ENCODE results near the gene BMPR1B.

BMPR1B gene

DNA sequence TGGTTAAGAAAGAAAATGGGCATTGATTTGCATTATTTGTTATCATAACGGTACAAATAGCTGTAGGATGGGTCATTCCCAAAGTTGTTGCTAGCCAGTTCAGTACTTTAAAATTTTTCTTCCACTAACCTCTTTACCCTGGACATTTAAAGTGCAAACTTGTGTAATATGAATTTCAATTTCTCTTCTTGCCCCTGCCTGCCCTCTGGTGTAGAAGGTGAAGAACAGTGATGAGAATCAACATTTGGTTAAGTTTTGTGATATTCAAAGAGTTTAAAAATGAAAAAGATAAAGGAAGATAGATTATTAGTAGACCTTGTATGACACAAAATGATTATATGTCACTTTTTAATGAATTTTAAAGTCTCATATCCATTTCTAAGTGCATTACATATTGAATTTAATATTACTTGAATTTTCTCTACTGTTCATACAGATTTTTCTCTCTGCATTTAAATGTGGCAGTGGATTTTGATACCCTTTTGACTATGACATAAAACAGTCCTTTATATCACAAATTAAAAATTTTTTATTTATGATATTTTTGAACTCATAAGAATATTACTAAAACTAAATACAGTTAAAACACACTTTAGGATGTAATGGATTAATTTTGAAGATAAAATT, 337.7 kb downstream of the BMPR1B start:
- H3K4me3 ChIP-seq (ENCODE audit: control insufficient read depth in 1 of 7, extremely low read depth in 1 of 7, insufficient read depth in 4 of 7, low read depth in 2 of 7, low read length in 6 of 7): no peak overlapping the region
- H3K4me1 ChIP-seq (ENCODE audit: control extremely low read depth in 1 of 4, control insufficient read depth in 4 of 4, insufficient read depth in 4 of 4, low read length in 3 of 4): peaks cover 0 to 14% (median 2%) of the 10 kb centered on the region in 4 experiments
- H3K27me3 ChIP-seq (replicated peaks in 2 of 5; ENCODE audit: control insufficient read depth in 4 of 5, insufficient read depth in 5 of 5, low read length in 4 of 5): no peaks in the 10 kb centered on the region
- no peaks in the 10 kb centered on the region for H3K36me3 ChIP-seq (ENCODE audit: control insufficient read depth in 4 of 4, insufficient read depth in 4 of 4, low read length in 3 of 4)
- no peak overlapping the region for H3K27ac ChIP-seq (ENCODE audit: insufficient read depth in 1 of 2, low read depth in 1 of 2, low read length in 2 of 2, poor library complexity in 1 of 2, severe bottlenecking in 2 of 2)
- WGBS (ENCODE audit: insufficient coverage): no CpG with 5 or more reads among the region's 1 CpG
- CTCF ChIA-PET: interaction anchor here (0.9 to 5.9 kb wide), 6 partner anchors 10 to 474 kb away, joined by 3 to 60 read pairs (median 4); no protein-coding TSS in a partner anchor
- peaks cover 0 to 3% (median 0%) of the 10 kb centered on the region in 5 experiments for H3K9me3 ChIP-seq (ENCODE audit: control extremely low read depth in 1 of 5, control insufficient read depth in 4 of 5, insufficient read depth in 2 of 5, low read depth in 1 of 5, low read length in 4 of 5)
- DNase-seq: peak; percentile 38 to 58 (median 58)
- POLR2A ChIA-PET: no interaction called here

DNA sequence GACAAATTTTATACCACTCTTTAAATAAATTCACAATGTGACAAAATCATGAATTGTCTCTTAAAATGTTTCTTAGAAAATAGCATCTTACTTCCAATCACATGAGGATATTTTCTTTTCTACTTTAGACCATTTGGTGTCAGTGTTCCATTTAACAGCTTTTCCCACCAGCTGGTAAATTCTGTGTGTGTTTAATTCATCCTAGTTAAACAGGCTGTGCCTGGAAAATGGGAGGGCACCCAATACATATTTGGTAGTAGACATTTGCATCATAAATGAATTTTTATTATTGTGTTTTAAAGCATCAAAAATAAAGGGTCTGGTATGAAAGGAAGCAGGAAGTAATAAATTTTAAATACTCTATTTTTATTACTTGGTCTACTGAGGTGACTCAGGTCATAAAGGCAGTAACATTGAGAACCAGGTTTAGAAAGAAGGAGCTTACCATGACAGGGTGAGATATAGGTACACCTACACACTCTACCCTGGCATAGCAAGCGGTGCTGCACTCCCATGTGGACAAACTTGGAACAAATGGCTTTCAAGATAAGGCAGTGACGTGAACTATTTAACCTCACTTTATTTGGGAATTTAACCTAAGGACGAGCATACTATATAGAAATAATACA, 344.5 kb downstream of the BMPR1B start:
- Histone ChIP-seq H3K36me3 (ENCODE audit: control insufficient read depth in 4 of 4, insufficient read depth in 4 of 4, low read length in 3 of 4) (no peaks in the 10 kb centered on the region), H3K9me3 (ENCODE audit: control extremely low read depth in 1 of 5, control insufficient read depth in 4 of 5, insufficient read depth in 2 of 5, low read depth in 1 of 5, low read length in 4 of 5) (peaks cover 0 to 5% (median 0%) of the 10 kb centered on the region in 5 experiments), H3K27me3 (replicated peaks in 2 of 5; ENCODE audit: control insufficient read depth in 4 of 5, insufficient read depth in 5 of 5, low read length in 4 of 5) (no peaks in the 10 kb centered on the region), H3K27ac (ENCODE audit: insufficient read depth in 1 of 2, low read depth in 1 of 2, low read length in 2 of 2, poor library complexity in 1 of 2, severe bottlenecking in 2 of 2) (no peak overlapping the region), H3K4me3 (ENCODE audit: control insufficient read depth in 1 of 7, extremely low read depth in 1 of 7, insufficient read depth in 4 of 7, low read depth in 2 of 7, low read length in 6 of 7) (no peak overlapping the region), H3K4me1 (ENCODE audit: control extremely low read depth in 1 of 4, control insufficient read depth in 4 of 4, insufficient read depth in 4 of 4, low read length in 3 of 4) (peaks cover 0 to 8% (median 8%) of the 10 kb centered on the region in 4 experiments)
- POLR2A ChIA-PET: no interaction called here
- CTCF ChIA-PET: interaction anchor here (1.3 kb wide), 1 partner anchor 22 kb away, joined by 3 read pairs; no protein-coding TSS in a partner anchor
- 50% methylated on average over 1 of the region's 3 CpGs for WGBS (ENCODE audit: insufficient coverage)
- DNase-seq: peak in 2 of 3 donors; percentile 23 to 43

- 96% methylated on average over 3 of the region's 4 CpGs for WGBS (ENCODE audit: insufficient coverage)
- Histone ChIP-seq H3K36me3 (ENCODE audit: control insufficient read depth in 4 of 4, insufficient read depth in 4 of 4, low read length in 3 of 4) (no peaks in the 10 kb centered on the region), H3K4me3 (ENCODE audit: control insufficient read depth in 1 of 7, extremely low read depth in 1 of 7, insufficient read depth in 4 of 7, low read depth in 2 of 7, low read length in 6 of 7) (no peak overlapping the region), H3K9me3 (ENCODE audit: control extremely low read depth in 1 of 5, control insufficient read depth in 4 of 5, insufficient read depth in 2 of 5, low read depth in 1 of 5, low read length in 4 of 5) (peaks cover 0 to 5% (median 0%) of the 10 kb centered on the region in 5 experiments), H3K27me3 (replicated peaks in 2 of 5; ENCODE audit: control insufficient read depth in 4 of 5, insufficient read depth in 5 of 5, low read length in 4 of 5) (no peaks in the 10 kb centered on the region), H3K4me1 (ENCODE audit: control extremely low read depth in 1 of 4, control insufficient read depth in 4 of 4, insufficient read depth in 4 of 4, low read length in 3 of 4) (peaks cover 0 to 8% (median 8%) of the 10 kb centered on the region in 4 experiments), H3K27ac (ENCODE audit: insufficient read depth in 1 of 2, low read depth in 1 of 2, low read length in 2 of 2, poor library complexity in 1 of 2, severe bottlenecking in 2 of 2) (no peak overlapping the region)
- ChIA-PET CTCF (interaction anchor here (0.7 to 2.5 kb wide), 8 partner anchors 9 to 1351 kb away, joined by 3 to 9 read pairs (median 5); no protein-coding TSS in a partner anchor), POLR2A (no interaction called here)
- DNase-seq: no peak
These were observed 347.4 kb downstream of the BMPR1B start for GRCh38 chr4:95105112-95105511.

DNA sequence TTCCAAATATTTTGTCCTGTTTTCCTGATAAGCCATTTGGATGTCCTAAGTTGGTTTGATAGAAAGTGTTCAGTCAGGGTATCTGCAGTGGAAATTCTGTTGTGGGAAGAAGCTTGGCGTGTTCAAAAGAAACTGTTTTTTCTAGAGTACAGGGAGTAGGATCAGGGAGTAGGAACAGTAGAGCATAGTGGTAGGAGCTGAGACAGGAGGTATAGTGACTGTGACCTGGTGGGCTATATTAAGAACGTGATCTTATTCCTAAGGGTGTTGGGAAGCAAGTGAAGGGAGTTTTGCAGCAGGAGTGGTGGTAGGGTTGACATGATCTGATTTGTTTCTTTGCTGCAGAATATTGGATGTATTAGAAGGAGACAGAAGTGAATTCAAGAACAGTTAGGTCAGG, 348.2 kb downstream of the BMPR1B start:
- 94% methylated on average over 2 of the region's 2 CpGs for WGBS (ENCODE audit: insufficient coverage)
- Histone ChIP-seq H3K9me3 (ENCODE audit: control extremely low read depth in 1 of 5, control insufficient read depth in 4 of 5, insufficient read depth in 2 of 5, low read depth in 1 of 5, low read length in 4 of 5) (peaks cover 0 to under 1% (median 0%) of the 10 kb centered on the region in 5 experiments), H3K36me3 (ENCODE audit: control insufficient read depth in 4 of 4, insufficient read depth in 4 of 4, low read length in 3 of 4) (no peaks in the 10 kb centered on the region), H3K4me1 (ENCODE audit: control extremely low read depth in 1 of 4, control insufficient read depth in 4 of 4, insufficient read depth in 4 of 4, low read length in 3 of 4) (peaks cover 0 to 8% (median 8%) of the 10 kb centered on the region in 4 experiments), H3K27me3 (replicated peaks in 2 of 5; ENCODE audit: control insufficient read depth in 4 of 5, insufficient read depth in 5 of 5, low read length in 4 of 5) (no peaks in the 10 kb centered on the region), H3K27ac (ENCODE audit: insufficient read depth in 1 of 2, low read depth in 1 of 2, low read length in 2 of 2, poor library complexity in 1 of 2, severe bottlenecking in 2 of 2) (no peak overlapping the region), H3K4me3 (ENCODE audit: control insufficient read depth in 1 of 7, extremely low read depth in 1 of 7, insufficient read depth in 4 of 7, low read depth in 2 of 7, low read length in 6 of 7) (no peak overlapping the region)
- ChIA-PET POLR2A (no interaction called here), CTCF (interaction anchor here (0.7 to 2.5 kb wide), 8 partner anchors 10 to 1352 kb away, joined by 3 to 9 read pairs (median 5); no protein-coding TSS in a partner anchor)
- no peak for DNase-seq

DNA sequence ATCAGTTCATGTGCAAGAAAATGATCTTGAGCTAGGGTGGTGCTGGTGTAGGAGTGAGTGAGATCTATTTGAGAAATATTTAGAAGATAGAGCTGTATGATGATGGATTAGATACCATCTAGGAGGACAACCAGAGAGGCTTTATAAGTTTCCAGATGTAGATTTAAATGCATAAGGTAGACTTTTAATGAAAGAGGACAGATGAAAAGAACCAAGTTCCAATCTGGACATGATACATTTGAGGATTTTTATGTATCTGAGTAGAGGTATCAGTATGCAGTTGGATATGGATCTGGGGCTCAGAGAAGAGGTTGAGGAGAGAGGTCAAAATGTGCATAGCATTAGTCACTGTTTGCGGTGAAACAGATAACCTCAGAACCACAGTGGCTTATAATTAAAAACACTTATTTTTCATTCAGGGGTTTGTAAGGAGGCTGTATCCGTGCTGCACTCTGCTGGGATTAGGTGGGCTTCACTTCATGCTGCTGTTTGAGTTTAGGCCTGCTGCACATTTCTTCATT, 348.7 kb downstream of the BMPR1B start:
- no peak overlapping the region for H3K4me3 ChIP-seq (ENCODE audit: control insufficient read depth in 1 of 7, extremely low read depth in 1 of 7, insufficient read depth in 4 of 7, low read depth in 2 of 7, low read length in 6 of 7)
- no peaks in the 10 kb centered on the region for H3K27me3 ChIP-seq (replicated peaks in 2 of 5; ENCODE audit: control insufficient read depth in 4 of 5, insufficient read depth in 5 of 5, low read length in 4 of 5)
- POLR2A ChIA-PET: no interaction called here
- 93% methylated on average over 2 of the region's 2 CpGs for WGBS (ENCODE audit: insufficient coverage)
- DNase-seq: no peak
- CTCF ChIA-PET: interaction anchor here (1.0 to 2.5 kb wide), 6 partner anchors 12 to 490 kb away, joined by 3 to 9 read pairs (median 5); no protein-coding TSS in a partner anchor
- H3K27ac ChIP-seq (ENCODE audit: insufficient read depth in 1 of 2, low read depth in 1 of 2, low read length in 2 of 2, poor library complexity in 1 of 2, severe bottlenecking in 2 of 2): no peak overlapping the region
- H3K4me1 ChIP-seq (ENCODE audit: control extremely low read depth in 1 of 4, control insufficient read depth in 4 of 4, insufficient read depth in 4 of 4, low read length in 3 of 4): peaks cover 0 to 8% (median 8%) of the 10 kb centered on the region in 4 experiments
- H3K9me3 ChIP-seq (ENCODE audit: control extremely low read depth in 1 of 5, control insufficient read depth in 4 of 5, insufficient read depth in 2 of 5, low read depth in 1 of 5, low read length in 4 of 5): no peaks in the 10 kb centered on the region
- no peaks in the 10 kb centered on the region for H3K36me3 ChIP-seq (ENCODE audit: control insufficient read depth in 4 of 4, insufficient read depth in 4 of 4, low read length in 3 of 4)

GRCh38 chr4:95107004-95107403, 349.2 kb downstream of the BMPR1B start:
- Histone ChIP-seq H3K4me3 (ENCODE audit: control insufficient read depth in 1 of 7, extremely low read depth in 1 of 7, insufficient read depth in 4 of 7, low read depth in 2 of 7, low read length in 6 of 7) (no peak overlapping the region), H3K36me3 (ENCODE audit: control insufficient read depth in 4 of 4, insufficient read depth in 4 of 4, low read length in 3 of 4) (no peaks in the 10 kb centered on the region), H3K9me3 (ENCODE audit: control extremely low read depth in 1 of 5, control insufficient read depth in 4 of 5, insufficient read depth in 2 of 5, low read depth in 1 of 5, low read length in 4 of 5) (no peaks in the 10 kb centered on the region), H3K27me3 (replicated peaks in 2 of 5; ENCODE audit: control insufficient read depth in 4 of 5, insufficient read depth in 5 of 5, low read length in 4 of 5) (no peaks in the 10 kb centered on the region), H3K27ac (ENCODE audit: insufficient read depth in 1 of 2, low read depth in 1 of 2, low read length in 2 of 2, poor library complexity in 1 of 2, severe bottlenecking in 2 of 2) (no peak overlapping the region), H3K4me1 (ENCODE audit: control extremely low read depth in 1 of 4, control insufficient read depth in 4 of 4, insufficient read depth in 4 of 4, low read length in 3 of 4) (peaks cover 0 to 8% (median 7%) of the 10 kb centered on the region in 4 experiments)
- CTCF ChIA-PET: interaction anchor here (1.0 to 1.8 kb wide), 2 partner anchors 12 to 19 kb away, joined by 3 to 6 read pairs; no protein-coding TSS in a partner anchor
- POLR2A ChIA-PET: no interaction called here
- DNase-seq: no peak

DNA sequence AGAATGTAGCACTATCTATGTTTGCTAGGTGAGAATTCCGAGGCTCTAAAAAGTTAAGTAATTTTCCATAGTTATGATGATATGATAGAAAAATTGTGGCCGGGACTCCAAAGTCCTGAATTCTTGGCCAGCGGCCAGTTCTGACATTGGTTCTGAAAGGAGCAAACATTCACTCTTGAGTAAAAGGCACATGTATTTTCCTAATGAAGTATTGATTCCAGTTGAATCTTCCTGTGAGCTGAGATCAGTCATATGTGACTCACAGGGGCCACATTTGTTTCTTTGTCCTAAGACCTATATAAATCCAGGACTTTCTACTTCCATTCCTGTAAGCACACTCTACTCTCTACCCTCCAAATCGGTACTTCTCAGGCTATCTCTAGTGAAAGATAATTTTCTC, 349.9 kb downstream of the BMPR1B start:
- Histone ChIP-seq H3K36me3 (ENCODE audit: control insufficient read depth in 4 of 4, insufficient read depth in 4 of 4, low read length in 3 of 4) (no peaks in the 10 kb centered on the region), H3K27me3 (replicated peaks in 2 of 5; ENCODE audit: control insufficient read depth in 4 of 5, insufficient read depth in 5 of 5, low read length in 4 of 5) (no peaks in the 10 kb centered on the region), H3K27ac (ENCODE audit: insufficient read depth in 1 of 2, low read depth in 1 of 2, low read length in 2 of 2, poor library complexity in 1 of 2, severe bottlenecking in 2 of 2) (no peak overlapping the region), H3K4me3 (ENCODE audit: control insufficient read depth in 1 of 7, extremely low read depth in 1 of 7, insufficient read depth in 4 of 7, low read depth in 2 of 7, low read length in 6 of 7) (no peak overlapping the region), H3K9me3 (ENCODE audit: control extremely low read depth in 1 of 5, control insufficient read depth in 4 of 5, insufficient read depth in 2 of 5, low read depth in 1 of 5, low read length in 4 of 5) (no peaks in the 10 kb centered on the region), H3K4me1 (ENCODE audit: control extremely low read depth in 1 of 4, control insufficient read depth in 4 of 4, insufficient read depth in 4 of 4, low read length in 3 of 4) (peaks cover 0 to 2% (median 1%) of the 10 kb centered on the region in 4 experiments)
- CTCF ChIA-PET: interaction anchor here (1.0 kb wide), 1 partner anchor 11 kb away, joined by 3 read pairs; no protein-coding TSS in a partner anchor
- 96% methylated on average over 2 of the region's 4 CpGs for WGBS (ENCODE audit: insufficient coverage)
- DNase-seq: no peak
- POLR2A ChIA-PET: no interaction called here
